ENCODE results near the gene GOLGA8J. TPM values are rescaled to one million over a fixed set of nuclear protein-coding genes. Genes with fewer than 3 reads are reported as not detected.

Gene GOLGA8J
- polyA plus RNA-seq, 3 donors, result 0.08 TPM; not detected in 2

GRCh38 chr15:30042556-30042955 lies 40.2 kb upstream of the GOLGA8J start:
- H4K20me1 ChIP-seq (ENCODE audit: insufficient read depth, low read length), result no peaks in the 10 kb centered on the region
- intact Hi-C loops (cut with micrococcal nuclease), result no loop called here
- no peaks in the 10 kb centered on the region for H3K36me3 ChIP-seq (replicated peaks in 1 of 2; ENCODE audit: control insufficient read depth in 1 of 2, insufficient read depth in 2 of 2, low read length in 2 of 2)
- no peak overlapping the region for H3K27ac ChIP-seq (ENCODE audit: low read depth in 1 of 2, low read length in 2 of 2)
- H3K4me3 ChIP-seq (replicated peaks in 1 of 3; ENCODE audit: low read depth in 2 of 3, low read length in 3 of 3), result no peak overlapping the region
- H3K4me1 ChIP-seq (ENCODE audit: control insufficient read depth in 1 of 2, insufficient read depth in 2 of 2, low read length in 2 of 2), result no peaks in the 10 kb centered on the region
- Mint-ChIP-seq H3K27me3 (ENCODE audit: low read depth in 3 of 3) (peaks cover 2 to 28% (median 11%) of the 10 kb centered on the region in 3 donors), H3K36me3 (no peaks in the 10 kb centered on the region), H3K4me1 (no peaks in the 10 kb centered on the region), H3K27ac (no peak overlapping the region), H3K4me3 (no peak overlapping the region), H3K9me3 (peaks cover 0 to 6% (median 2%) of the 10 kb centered on the region in 7 donors)
- no peaks in the 10 kb centered on the region for H3K79me2 ChIP-seq (ENCODE audit: insufficient read depth, low read length)
- H2AFZ ChIP-seq (ENCODE audit: insufficient read depth, low read depth, low read length, poor library complexity, severe bottlenecking), result no peak overlapping the region
- WGBS (ENCODE audit: insufficient coverage), result 100% methylated on average over 1 of the region's 4 CpGs
- no peaks in the 10 kb centered on the region for H3K9me3 ChIP-seq (replicated peaks in 1 of 2; ENCODE audit: control insufficient read depth in 1 of 2, insufficient read depth in 1 of 2, low read length in 2 of 2)
- no peak for TF ChIP-seq CTCF (IDR thresholded peaks at IDR 0.05)
- no peak overlapping the region for H3K9ac ChIP-seq (ENCODE audit: insufficient read depth, low read length, poor library complexity, severe bottlenecking)
- DNase-seq, result no peak
- no peaks in the 10 kb centered on the region for H3K27me3 ChIP-seq (ENCODE audit: control insufficient read depth in 2 of 2, insufficient read depth in 2 of 2, low read length in 2 of 2)
- no peak overlapping the region for H3K4me2 ChIP-seq (replicated peaks; ENCODE audit: extremely low read depth, low read length, poor library complexity, severe bottlenecking)

- Histone ChIP-seq H2AFZ (ENCODE audit: insufficient read depth, low read depth, low read length, poor library complexity, severe bottlenecking) (no peak overlapping the region), H4K20me1 (ENCODE audit: insufficient read depth, low read length) (no peaks in the 10 kb centered on the region), H3K4me1 (ENCODE audit: control insufficient read depth in 1 of 2, insufficient read depth in 2 of 2, low read length in 2 of 2) (no peaks in the 10 kb centered on the region), H3K36me3 (replicated peaks in 1 of 2; ENCODE audit: control insufficient read depth in 1 of 2, insufficient read depth in 2 of 2, low read length in 2 of 2) (no peaks in the 10 kb centered on the region), H3K9ac (ENCODE audit: insufficient read depth, low read length, poor library complexity, severe bottlenecking) (no peak overlapping the region), H3K4me2 (replicated peaks; ENCODE audit: extremely low read depth, low read length, poor library complexity, severe bottlenecking) (no peak overlapping the region), H3K27me3 (ENCODE audit: control insufficient read depth in 2 of 2, insufficient read depth in 2 of 2, low read length in 2 of 2) (no peaks in the 10 kb centered on the region), H3K79me2 (ENCODE audit: insufficient read depth, low read length) (no peaks in the 10 kb centered on the region), H3K9me3 (replicated peaks in 1 of 2; ENCODE audit: control insufficient read depth in 1 of 2, insufficient read depth in 1 of 2, low read length in 2 of 2) (no peaks in the 10 kb centered on the region), H3K4me3 (replicated peaks in 1 of 3; ENCODE audit: low read depth in 2 of 3, low read length in 3 of 3) (no peak overlapping the region), H3K27ac (ENCODE audit: low read depth in 1 of 2, low read length in 2 of 2) (no peak overlapping the region)
- H3K27ac Mint-ChIP-seq, result no peak overlapping the region
- no CpG with 5 or more reads among the region's 2 CpGs for WGBS (ENCODE audit: insufficient coverage)
- no peaks in the 10 kb centered on the region for H3K4me1 Mint-ChIP-seq
- intact Hi-C loops (cut with micrococcal nuclease), result no loop called here
- peaks cover 2 to 28% (median 15%) of the 10 kb centered on the region in 3 donors for H3K27me3 Mint-ChIP-seq (ENCODE audit: low read depth in 3 of 3)
- TF ChIP-seq CTCF (IDR thresholded peaks at IDR 0.05), result no peak
- H3K9me3 Mint-ChIP-seq, result peaks cover 0 to 6% (median 2%) of the 10 kb centered on the region in 7 donors
- no peak overlapping the region for H3K4me3 Mint-ChIP-seq
- no peaks in the 10 kb centered on the region for H3K36me3 Mint-ChIP-seq
- DNase-seq, result no peak
These were observed 39.5 kb upstream of the GOLGA8J start for GRCh38 chr15:30043211-30043655.

Measured in CD14-positive monocyte (primary cell).